ENCODE data around the gene PARP16. TPM values are rescaled to one million over a fixed set of nuclear protein-coding genes. Genes with fewer than 3 reads are reported as not detected.

The PARP16 gene
- total RNA-seq, 1 experiment from 2014 or later = 4.7 TPM

GRCh38 chr15:65329984-65330735, 43.5 kb upstream of the PARP16 start:
- Mint-ChIP-seq H3K4me1 (peaks cover 30% of the 10 kb centered on the region), H3K4me3 (no peak overlapping the region), H3K27ac (no peak overlapping the region), H3K9me3 (no peaks in the 10 kb centered on the region), H3K36me3 (peaks cover 23% of the 10 kb centered on the region), H3K27me3 (ENCODE audit: low read depth) (no peaks in the 10 kb centered on the region)
- ChIA-PET POLR2A (no interaction called here), CTCF (interaction anchor here (0.6 to 2.2 kb wide), 7 partner anchors 8 to 281 kb away, joined by 3 to 14 read pairs (median 3); partner anchors contain the start of gene INTS14)
- DNase-seq (ENCODE audit: low spot score) (no peak), ATAC-seq (peak; percentile 15)
- TF ChIP-seq ZNF416 (CRISPR knock-in tag; IDR thresholded peaks at IDR 0.05) (no peak), ETV6 (CRISPR knock-in tag; IDR thresholded peaks at IDR 0.05) (no peak), NR3C1 (CRISPR knock-in tag; conservative IDR thresholded peaks at IDR 0.05; ENCODE audit: low read depth) (no peak), ZNF423 (CRISPR knock-in tag; IDR thresholded peaks at IDR 0.05) (no peak), CDX4 (CRISPR knock-in tag; IDR thresholded peaks at IDR 0.05; ENCODE audit: borderline replicate concordance) (no peak), SOX15 (CRISPR knock-in tag; IDR thresholded peaks at IDR 0.05) (no peak), ZNF232 (CRISPR knock-in tag; IDR thresholded peaks at IDR 0.05) (no peak), ZMAT4 (CRISPR knock-in tag; IDR thresholded peaks at IDR 0.05) (no peak), ZNF396 (CRISPR knock-in tag; IDR thresholded peaks at IDR 0.05; ENCODE audit: borderline replicate concordance) (no peak), HMGA2 (CRISPR knock-in tag; IDR thresholded peaks at IDR 0.05) (no peak), MXD4 (CRISPR knock-in tag; IDR thresholded peaks at IDR 0.05; ENCODE audit: borderline replicate concordance) (no peak), TEAD4 (CRISPR knock-in tag; IDR thresholded peaks at IDR 0.05) (no peak)
- TF ChIP-seq, protein P1, sequence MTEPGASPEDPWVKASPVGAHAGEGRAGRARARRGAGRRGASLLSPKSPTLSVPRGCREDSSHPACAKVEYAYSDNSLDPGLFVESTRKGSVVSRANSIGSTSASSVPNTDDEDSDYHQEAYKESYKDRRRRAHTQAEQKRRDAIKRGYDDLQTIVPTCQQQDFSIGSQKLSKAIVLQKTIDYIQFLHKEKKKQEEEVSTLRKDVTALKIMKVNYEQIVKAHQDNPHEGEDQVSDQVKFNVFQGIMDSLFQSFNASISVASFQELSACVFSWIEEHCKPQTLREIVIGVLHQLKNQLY (CRISPR knock-in tag; IDR thresholded peaks at IDR 0.05) = no peak
- TF ChIP-seq, protein P2, sequence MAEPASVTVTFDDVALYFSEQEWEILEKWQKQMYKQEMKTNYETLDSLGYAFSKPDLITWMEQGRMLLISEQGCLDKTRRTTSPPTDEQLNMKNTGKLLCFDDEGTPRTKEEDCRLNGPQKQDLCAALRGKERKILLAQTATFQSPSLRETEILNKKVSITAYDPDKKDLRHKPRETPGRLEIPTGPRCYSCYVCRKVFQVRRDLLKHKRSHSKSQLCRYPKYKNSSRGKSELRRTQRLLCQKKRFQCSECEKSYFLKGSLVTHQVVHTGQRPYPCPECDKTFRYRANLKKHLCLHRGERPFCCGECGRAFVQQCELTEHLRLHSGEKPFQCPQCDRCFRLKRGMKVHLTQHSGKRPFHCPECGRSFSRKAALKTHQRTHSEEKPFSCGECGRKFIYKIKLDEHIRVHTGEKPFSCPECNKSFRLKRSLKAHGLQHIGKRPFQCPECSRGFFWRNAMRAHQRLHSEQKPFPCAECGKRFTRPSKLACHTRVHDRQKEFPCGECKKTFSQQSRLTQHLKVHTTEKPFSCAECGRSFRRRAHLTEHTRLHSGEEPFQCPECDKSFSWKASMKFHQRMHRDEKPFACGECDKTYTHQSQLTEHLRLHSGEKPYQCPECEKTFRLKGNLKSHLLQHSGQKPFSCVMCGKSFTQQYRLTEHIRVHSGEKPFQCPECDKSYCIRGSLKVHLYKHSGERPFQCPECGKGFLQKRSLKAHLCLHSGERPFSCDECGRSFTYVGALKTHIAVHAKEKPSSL (CRISPR knock-in tag; conservative IDR thresholded peaks at IDR 0.05) = no peak

DNA sequence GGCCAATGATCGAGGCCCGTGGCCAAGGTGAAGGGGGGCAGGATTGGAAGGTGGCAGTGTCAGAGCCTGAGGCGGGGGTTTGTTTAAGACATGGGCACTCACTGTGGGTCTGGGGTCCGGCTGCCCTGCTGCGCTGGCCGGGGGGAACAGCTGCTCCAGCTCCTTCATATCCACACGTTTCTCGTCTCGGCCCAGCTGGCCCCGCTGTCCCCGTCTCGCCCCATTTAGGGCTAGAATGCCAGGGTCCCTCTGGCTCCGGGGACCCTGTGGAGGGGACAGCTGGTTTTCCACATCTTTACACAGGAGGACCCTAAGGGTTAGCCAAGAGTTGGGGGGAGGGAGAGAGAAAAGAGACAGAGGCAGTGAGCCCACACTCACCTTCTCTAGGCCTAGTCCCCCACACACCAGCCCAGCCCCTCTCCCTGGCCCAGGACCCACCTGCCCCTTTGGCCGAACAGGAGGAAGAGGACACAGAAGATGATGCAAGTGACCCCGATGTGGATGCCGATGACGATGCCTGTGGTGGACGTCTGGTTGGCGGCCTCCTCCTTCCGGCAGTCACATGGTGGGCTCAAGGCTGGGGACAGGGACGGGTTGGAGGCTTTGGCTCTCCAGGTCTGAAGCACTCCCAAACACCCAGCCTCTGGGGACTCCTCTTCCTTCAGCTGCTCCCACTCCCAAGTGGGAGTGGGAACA, 42.8 kb upstream of the PARP16 start:
- no peak overlapping the region for H3K27ac Mint-ChIP-seq
- H3K36me3 Mint-ChIP-seq = peaks cover 23% of the 10 kb centered on the region
- no peak for DNase-seq (ENCODE audit: low spot score)
- H3K9me3 Mint-ChIP-seq = no peaks in the 10 kb centered on the region
- ATAC-seq = no peak
- peaks cover 24% of the 10 kb centered on the region for H3K4me1 Mint-ChIP-seq
- H3K4me3 Mint-ChIP-seq = no peak overlapping the region
- H3K27me3 Mint-ChIP-seq (ENCODE audit: low read depth) = no peaks in the 10 kb centered on the region
- ChIA-PET POLR2A (no interaction called here), CTCF (interaction anchor here (0.9 to 2.2 kb wide), 3 partner anchors 11 to 47 kb away, joined by 3 to 14 read pairs (median 4); no protein-coding TSS in a partner anchor)
- TF ChIP-seq FOXK1 (CRISPR knock-in tag; IDR thresholded peaks at IDR 0.05) = no peak
- no peak for TF ChIP-seq ETV6 (CRISPR knock-in tag; IDR thresholded peaks at IDR 0.05)
- TF ChIP-seq ZNF232 (CRISPR knock-in tag; IDR thresholded peaks at IDR 0.05) = no peak
- TF ChIP-seq, protein P3, sequence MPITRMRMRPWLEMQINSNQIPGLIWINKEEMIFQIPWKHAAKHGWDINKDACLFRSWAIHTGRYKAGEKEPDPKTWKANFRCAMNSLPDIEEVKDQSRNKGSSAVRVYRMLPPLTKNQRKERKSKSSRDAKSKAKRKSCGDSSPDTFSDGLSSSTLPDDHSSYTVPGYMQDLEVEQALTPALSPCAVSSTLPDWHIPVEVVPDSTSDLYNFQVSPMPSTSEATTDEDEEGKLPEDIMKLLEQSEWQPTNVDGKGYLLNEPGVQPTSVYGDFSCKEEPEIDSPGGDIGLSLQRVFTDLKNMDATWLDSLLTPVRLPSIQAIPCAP (CRISPR knock-in tag; IDR thresholded peaks at IDR 0.05) = no peak
- no peak for TF ChIP-seq HMGA2 (CRISPR knock-in tag; IDR thresholded peaks at IDR 0.05)
- TF ChIP-seq, protein P1 (CRISPR knock-in tag; IDR thresholded peaks at IDR 0.05) = no peak
- TF ChIP-seq, protein P2 (CRISPR knock-in tag; conservative IDR thresholded peaks at IDR 0.05) = no peak
- TF ChIP-seq, protein P4, sequence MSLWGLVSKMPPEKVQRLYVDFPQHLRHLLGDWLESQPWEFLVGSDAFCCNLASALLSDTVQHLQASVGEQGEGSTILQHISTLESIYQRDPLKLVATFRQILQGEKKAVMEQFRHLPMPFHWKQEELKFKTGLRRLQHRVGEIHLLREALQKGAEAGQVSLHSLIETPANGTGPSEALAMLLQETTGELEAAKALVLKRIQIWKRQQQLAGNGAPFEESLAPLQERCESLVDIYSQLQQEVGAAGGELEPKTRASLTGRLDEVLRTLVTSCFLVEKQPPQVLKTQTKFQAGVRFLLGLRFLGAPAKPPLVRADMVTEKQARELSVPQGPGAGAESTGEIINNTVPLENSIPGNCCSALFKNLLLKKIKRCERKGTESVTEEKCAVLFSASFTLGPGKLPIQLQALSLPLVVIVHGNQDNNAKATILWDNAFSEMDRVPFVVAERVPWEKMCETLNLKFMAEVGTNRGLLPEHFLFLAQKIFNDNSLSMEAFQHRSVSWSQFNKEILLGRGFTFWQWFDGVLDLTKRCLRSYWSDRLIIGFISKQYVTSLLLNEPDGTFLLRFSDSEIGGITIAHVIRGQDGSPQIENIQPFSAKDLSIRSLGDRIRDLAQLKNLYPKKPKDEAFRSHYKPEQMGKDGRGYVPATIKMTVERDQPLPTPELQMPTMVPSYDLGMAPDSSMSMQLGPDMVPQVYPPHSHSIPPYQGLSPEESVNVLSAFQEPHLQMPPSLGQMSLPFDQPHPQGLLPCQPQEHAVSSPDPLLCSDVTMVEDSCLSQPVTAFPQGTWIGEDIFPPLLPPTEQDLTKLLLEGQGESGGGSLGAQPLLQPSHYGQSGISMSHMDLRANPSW (CRISPR knock-in tag; conservative IDR thresholded peaks at IDR 0.05; ENCODE audit: low read depth) = no peak
- TF ChIP-seq, protein P5, sequence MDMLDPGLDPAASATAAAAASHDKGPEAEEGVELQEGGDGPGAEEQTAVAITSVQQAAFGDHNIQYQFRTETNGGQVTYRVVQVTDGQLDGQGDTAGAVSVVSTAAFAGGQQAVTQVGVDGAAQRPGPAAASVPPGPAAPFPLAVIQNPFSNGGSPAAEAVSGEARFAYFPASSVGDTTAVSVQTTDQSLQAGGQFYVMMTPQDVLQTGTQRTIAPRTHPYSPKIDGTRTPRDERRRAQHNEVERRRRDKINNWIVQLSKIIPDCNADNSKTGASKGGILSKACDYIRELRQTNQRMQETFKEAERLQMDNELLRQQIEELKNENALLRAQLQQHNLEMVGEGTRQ (CRISPR knock-in tag; IDR thresholded peaks at IDR 0.05) = no peak
